GM12874 (cell line): ENCODE measurements around the gene NCS1.

Source experiments
- CTCF ChIP-seq: IDR thresholded peaks from 2 replicates; pipeline ENCODE4 v1.5.1; 2011; ENCODE audit warnings: low read depth, mild to moderate bottlenecking, control low read depth, low read length, moderate library complexity; ENCODE audit not compliant: insufficient read depth

NCS1 gene

GRCh38 chr9:130201399-130201873 lies 29.2 kb downstream of the NCS1 start:
- no peak for TF ChIP-seq CTCF

- no peak for TF ChIP-seq CTCF
Measured at GRCh38 chr9:130201974-130202373, 29.8 kb downstream of the NCS1 start.

GRCh38 chr9:130204341-130204740 lies 32.1 kb downstream of the NCS1 start:
- no peak for TF ChIP-seq CTCF

- no peak for TF ChIP-seq CTCF
Measured at GRCh38 chr9:130204959-130205358, 32.8 kb downstream of the NCS1 start.

- no peak for TF ChIP-seq CTCF
Measured at GRCh38 chr9:130205912-130206311, 33.7 kb downstream of the NCS1 start.

- no peak for TF ChIP-seq CTCF
Measured at GRCh38 chr9:130206579-130206978, 34.4 kb downstream of the NCS1 start.

GRCh38 chr9:130207241-130207992 lies 35.2 kb downstream of the NCS1 start:
- no peak for TF ChIP-seq CTCF
